SK-N-SH treated with all-trans-retinoic acid at 6 μM for 48 hours (cell line): Measurements from ENCODE around the gene P2RY6.

ENCODE experiments used
- ARNTL ChIP-seq: fragments of 450-650 bp; formaldehyde crosslinking; IDR thresholded peaks from 2 replicates; pipeline ENCODE4 v1.5.0; 2020; ENCODE audit warnings: low read depth, mild to moderate bottlenecking, moderate library complexity, borderline replicate concordance
- CREB5 ChIP-seq: fragments of 250-450 bp; sonication (Bioruptor Pico); IDR thresholded peaks from 2 replicates; pipeline ENCODE4 v1.5.1; 2020; ENCODE audit warnings: low read depth, mild to moderate bottlenecking, moderate library complexity
- CSRNP3 ChIP-seq: fragments of 250-450 bp; sonication (Bioruptor Pico); IDR thresholded peaks from 2 replicates; pipeline ENCODE4 v1.5.1; 2021; ENCODE audit warnings: mild to moderate bottlenecking, moderate library complexity
- PATZ1 ChIP-seq: fragments of 250-450 bp; sonication (Bioruptor Pico); IDR thresholded peaks from 2 replicates; pipeline ENCODE4 v1.8.0; 2020; ENCODE audit warnings: mild to moderate bottlenecking, moderate library complexity, borderline replicate concordance

GRCh38 chr11:73260127-73260457 lies 12.0 kb upstream of the P2RY6 start:
- TF ChIP-seq CREB5, result no peak
- TF ChIP-seq PATZ1, result no peak
- TF ChIP-seq ARNTL (CRISPR knock-in tag), result no peak
- no peak for TF ChIP-seq CSRNP3
